K562 (cell line): ENCODE data around the gene NOL12. TPM values are rescaled to one million over a fixed set of nuclear protein-coding genes. Genes with fewer than 3 reads are reported as not detected.

Experiments
- BRF1 ChIP-seq: IDR thresholded peaks from 3 replicates; pipeline ENCODE4 v1.6.1; 2011; ENCODE audit warnings: borderline replicate concordance, mild to moderate bottlenecking; ENCODE audit not compliant: insufficient read length; ENCODE audit errors: extremely low read depth
- C11orf30 ChIP-seq: fragments of 450-650 bp; IDR thresholded peaks from 2 replicates; pipeline ENCODE4 v1.6.1; 2016; ENCODE audit warnings: low read depth, mild to moderate bottlenecking
- CC2D1A ChIP-seq: fragments of 450-650 bp; IDR thresholded peaks from 2 replicates; pipeline ENCODE4 v1.6.1; 2017; ENCODE audit warnings: mild to moderate bottlenecking
- CUX1 ChIP-seq: fragments of 200-800 bp; sonication (Bioruptor generic); IDR thresholded peaks from 2 replicates; pipeline ENCODE4 v1.6.1; 2016; ENCODE audit warnings: missing genetic modification characterization, missing compliant biosample characterization
- CXXC5 ChIP-seq: fragments of 250-450 bp; sonication (Bioruptor Pico); IDR thresholded peaks from 2 replicates; pipeline ENCODE4 v1.8.0; 2022; ENCODE audit warnings: inconsistent platforms, mild to moderate bottlenecking, moderate library complexity
- NFYB ChIP-seq: IDR thresholded peaks from 2 replicates; pipeline ENCODE4 v1.6.1; 2011; ENCODE audit warnings: mild to moderate bottlenecking, moderate library complexity; ENCODE audit not compliant: insufficient read length; ENCODE audit errors: extremely low read depth
- NR2C2 ChIP-seq, 2 experiments: fragments of 200-800 bp in 1 of 2; sonication (Bioruptor generic) in 1 of 2; sonication (generic) in 1 of 2; formaldehyde crosslinking in 1 of 2; IDR thresholded peaks; 2 replicates each; pipeline versions ENCODE4 v1.6.1 to v1.8.0; 2016 to 2022; ENCODE audit warnings: mild to moderate bottlenecking in 1 of 2, missing compliant biosample characterization in 1 of 2, missing genetic modification characterization in 1 of 2, missing genetic modification reagents in 1 of 2
- NRF1 ChIP-seq, 2 experiments: fragments of 450-650 bp; IDR thresholded peaks in 1 of 2; conservative IDR thresholded peaks in 1 of 2; 2 replicates each; pipeline ENCODE4 v1.6.1; 2014; ENCODE audit warnings: mild to moderate bottlenecking in 2 of 2
- RBFOX2 ChIP-seq: fragments of 200-400 bp; formaldehyde crosslinking; IDR thresholded peaks from 2 replicates; pipeline ENCODE4 v1.6.1; 2017; ENCODE audit warnings: low read depth, mild to moderate bottlenecking, low read length, moderate library complexity
- RNF2 ChIP-seq: sonication (generic); IDR thresholded peaks from 2 replicates; pipeline ENCODE4 v1.6.1; 2016
- TFAP4 ChIP-seq: sonication (generic); formaldehyde crosslinking; IDR thresholded peaks from 2 replicates; pipeline ENCODE4 v1.8.0; 2022; ENCODE audit warnings: missing genetic modification reagents, mild to moderate bottlenecking, moderate library complexity, borderline replicate concordance
- USF1 ChIP-seq: sonication (generic); formaldehyde crosslinking; IDR thresholded peaks from 2 replicates; pipeline ENCODE4 v1.9.0; 2022; ENCODE audit warnings: mild to moderate bottlenecking, missing genetic modification reagents
- ZKSCAN1 ChIP-seq: fragments of 150-350 bp; IDR thresholded peaks from 2 replicates; pipeline ENCODE4 v1.6.1; 2016; ENCODE audit warnings: low read depth, low read length
- ZNF24 ChIP-seq: fragments of 450-650 bp; IDR thresholded peaks from 2 replicates; pipeline ENCODE4 v1.6.1; 2016
- polyA plus RNA-seq, 8 experiments: library from polyadenylated mRNA; depleted of rRNA in 4 of 8; stranded (reverse) in 5 of 8; unstranded in 3 of 8; fragments of >200 nt; fragmentation: Nextera tagmentation in 2 of 8; fragmentation: Illumina TruSeq in 1 of 8; extraction: Ambion mirVana in 2 of 8; extraction: Trizol in 1 of 8; gene quantifications; 2 replicates each; pipeline versions ENCODE4 v1.2.1 to v1.2.3, GENCODE V29; 2011 to 2014; ENCODE audit warnings: inconsistent platforms in 1 of 8, missing spikeins in 1 of 8
- total RNA-seq, 7 experiments: library from RNA; depleted of rRNA in 6 of 7; stranded (reverse); fragments of >200 nt in 6 of 7; fragmentation: Illumina TruSeq in 2 of 7; extraction: Trizol in 2 of 7; gene quantifications; 2 replicates each; pipeline versions ENCODE4 v1.2.1 to v1.2.3, GENCODE V29; 2011 to 2021; ENCODE audit warnings: low replicate concordance in 1 of 7
- TF ChIP-seq, protein P1 (sequence below): fragments of 450-650 bp; formaldehyde crosslinking; IDR thresholded peaks from 2 replicates; pipeline ENCODE4 v1.4.0; 2020; ENCODE audit warnings: mild to moderate bottlenecking, moderate library complexity

Gene NOL12
- total and polyA plus RNA-seq, 9 of the 15 experiments (the other 6 are each of a cell fraction or from before 2014, with no cell fraction given): 2.8 to 40.9 (median 28.5) TPM

- TF ChIP-seq USF1 (CRISPR knock-in tag) (peak; percentile 58), RBFOX2 (peak; percentile 78), TFAP4 (CRISPR knock-in tag) (peak; percentile 70; the same call in 1 of the 2 replicates), CC2D1A (peak; percentile 14; the same call in 1 of the 2 replicates), NR2C2 (CRISPR knock-in tag; IDR thresholded peaks at IDR 0.05) (no peak), NR2C2 (tag; IDR thresholded peaks at IDR 0.05) (peak; percentile 27; the same call in 1 of the 2 replicates), RNF2 (peak; percentile 32; the same call in 1 of the 2 replicates), NRF1 (conservative IDR thresholded peaks at IDR 0.05 in 1 of 2, IDR thresholded peaks at IDR 0.05 in 1 of 2) (peak; percentile 50 to 63; a peak in 3 of 4 replicates), CUX1 (CRISPR knock-in tag) (no peak), C11orf30 (peak; percentile 17; the same call in 1 of the 2 replicates), BRF1 (no peak), ZKSCAN1 (0 out of 2 replicates have a peak, but pooled peaks have one; percentile 8), ZNF24 (0 out of 2 replicates have a peak, but pooled peaks have one; percentile 15), CXXC5 (CRISPR knock-in tag) (peak; percentile 96), NFYB (peak; percentile 95)
- TF ChIP-seq, protein P1, sequence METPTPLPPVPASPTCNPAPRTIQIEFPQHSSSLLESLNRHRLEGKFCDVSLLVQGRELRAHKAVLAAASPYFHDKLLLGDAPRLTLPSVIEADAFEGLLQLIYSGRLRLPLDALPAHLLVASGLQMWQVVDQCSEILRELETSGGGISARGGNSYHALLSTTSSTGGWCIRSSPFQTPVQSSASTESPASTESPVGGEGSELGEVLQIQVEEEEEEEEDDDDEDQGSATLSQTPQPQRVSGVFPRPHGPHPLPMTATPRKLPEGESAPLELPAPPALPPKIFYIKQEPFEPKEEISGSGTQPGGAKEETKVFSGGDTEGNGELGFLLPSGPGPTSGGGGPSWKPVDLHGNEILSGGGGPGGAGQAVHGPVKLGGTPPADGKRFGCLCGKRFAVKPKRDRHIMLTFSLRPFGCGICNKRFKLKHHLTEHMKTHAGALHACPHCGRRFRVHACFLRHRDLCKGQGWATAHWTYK (CRISPR knock-in tag): 0 out of 2 replicates have a peak, but pooled peaks have one; percentile 60
Measured at GRCh38 chr22:37658133-37659065, 27.7 kb upstream of the NOL12 start, which contains the start of gene PDXP (continued).
